NB4 (cell line): ENCODE measurements around the gene OSBPL7.

Experiments used
- DNase-seq: peaks from one replicate; pipeline ENCODE4 v3.0.0; 2010; ENCODE audit warnings: low read depth
- H3K4me3 ChIP-seq: one replicate; pipeline ENCODE4 v1.5.1; 2011; ENCODE audit warnings: mild to moderate bottlenecking, low read depth, low read length, moderate library complexity
- MAX ChIP-seq: IDR thresholded peaks from 2 replicates; pipeline ENCODE4 v1.6.1; 2011; ENCODE audit warnings: low read depth, low read length
- MYC ChIP-seq: IDR thresholded peaks from 2 replicates; pipeline ENCODE4 v1.6.1; 2011; ENCODE audit warnings: low read depth, low read length
- POLR2A ChIP-seq: IDR thresholded peaks from 2 replicates; pipeline ENCODE4 v1.6.1; 2011; ENCODE audit warnings: mild to moderate bottlenecking; ENCODE audit not compliant: insufficient read length; ENCODE audit errors: extremely low read depth
- TF ChIP-seq, protein P1 (sequence below): IDR thresholded peaks from one replicate; pipeline ENCODE4 v1.5.1; 2012; ENCODE audit warnings: low read depth, low read length

OSBPL7 gene

DNA sequence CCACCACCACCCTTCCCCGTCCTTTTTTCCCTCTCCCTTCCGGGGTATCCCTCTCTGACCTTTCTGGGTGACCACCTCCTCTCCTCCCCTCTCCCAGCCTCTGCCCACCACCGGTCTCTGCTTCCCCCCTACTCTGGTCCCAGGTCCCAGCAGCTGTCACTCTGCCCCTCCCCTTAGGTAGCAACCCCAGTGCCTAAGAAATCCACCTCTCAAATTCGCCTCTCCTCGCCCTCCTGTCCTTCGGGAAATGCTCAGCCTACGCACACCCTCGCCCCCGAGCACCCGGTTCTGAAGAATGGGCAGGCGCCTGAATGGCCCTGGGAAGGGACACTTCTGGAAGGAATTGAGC lies 30.1 kb upstream of the OSBPL7 start:
- no peak overlapping the region for H3K4me3 ChIP-seq
- DNase-seq, result no peak
- TF ChIP-seq, protein P1, sequence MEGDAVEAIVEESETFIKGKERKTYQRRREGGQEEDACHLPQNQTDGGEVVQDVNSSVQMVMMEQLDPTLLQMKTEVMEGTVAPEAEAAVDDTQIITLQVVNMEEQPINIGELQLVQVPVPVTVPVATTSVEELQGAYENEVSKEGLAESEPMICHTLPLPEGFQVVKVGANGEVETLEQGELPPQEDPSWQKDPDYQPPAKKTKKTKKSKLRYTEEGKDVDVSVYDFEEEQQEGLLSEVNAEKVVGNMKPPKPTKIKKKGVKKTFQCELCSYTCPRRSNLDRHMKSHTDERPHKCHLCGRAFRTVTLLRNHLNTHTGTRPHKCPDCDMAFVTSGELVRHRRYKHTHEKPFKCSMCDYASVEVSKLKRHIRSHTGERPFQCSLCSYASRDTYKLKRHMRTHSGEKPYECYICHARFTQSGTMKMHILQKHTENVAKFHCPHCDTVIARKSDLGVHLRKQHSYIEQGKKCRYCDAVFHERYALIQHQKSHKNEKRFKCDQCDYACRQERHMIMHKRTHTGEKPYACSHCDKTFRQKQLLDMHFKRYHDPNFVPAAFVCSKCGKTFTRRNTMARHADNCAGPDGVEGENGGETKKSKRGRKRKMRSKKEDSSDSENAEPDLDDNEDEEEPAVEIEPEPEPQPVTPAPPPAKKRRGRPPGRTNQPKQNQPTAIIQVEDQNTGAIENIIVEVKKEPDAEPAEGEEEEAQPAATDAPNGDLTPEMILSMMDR, result no peak
- TF ChIP-seq MAX (no peak), POLR2A (no peak), MYC (no peak)

DNA sequence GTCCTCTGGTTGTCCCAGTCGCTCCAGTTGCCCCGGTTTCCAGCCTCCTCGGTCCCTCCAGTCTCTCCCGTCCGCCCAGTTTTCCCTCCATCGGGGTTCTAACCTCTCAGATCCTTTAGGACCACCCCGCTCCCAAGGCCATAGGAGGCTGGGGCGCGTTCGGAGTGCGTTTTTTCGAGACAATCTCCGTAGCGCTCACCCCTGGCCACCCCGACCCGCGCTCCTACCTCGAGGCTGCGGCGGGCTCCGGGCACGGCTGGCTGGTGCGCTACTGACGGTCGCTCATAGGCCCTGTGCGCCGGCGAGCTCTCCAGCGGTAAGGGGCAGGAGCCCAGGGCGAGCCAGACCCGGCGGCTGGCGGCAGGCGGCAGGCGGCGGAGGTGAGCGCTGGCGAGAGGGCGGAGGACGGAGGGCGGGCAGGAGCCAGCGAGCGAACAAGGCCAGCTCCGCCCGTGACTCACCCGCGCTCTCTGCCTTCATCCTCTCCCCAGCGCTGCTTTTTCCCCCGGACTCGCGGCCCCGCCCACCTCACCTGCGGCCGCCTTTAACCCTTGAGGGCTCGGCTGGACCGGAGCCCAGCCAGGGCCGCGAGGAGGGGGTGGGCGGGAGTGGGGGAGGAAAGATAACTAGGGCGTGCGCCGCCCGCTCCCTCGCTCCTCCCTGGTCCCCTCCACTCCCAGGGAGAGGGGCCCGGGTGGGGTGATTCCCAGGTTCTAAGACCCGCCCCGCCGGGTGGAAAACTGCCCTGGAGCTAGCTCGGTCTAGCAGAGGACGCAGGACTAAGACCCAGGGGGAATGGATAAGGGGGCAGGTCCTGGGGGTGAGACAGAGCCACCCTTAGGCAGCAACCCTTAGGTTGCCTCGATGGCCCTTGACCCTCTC lies 29.3 kb upstream of the OSBPL7 start, which contains the start of gene SP6:
TSS of gene SP6 (minus strand) at position 472 of the 882 bp plus-strand sequence. CDS start 2,734 bp downstream, outside the sequence.
- peak; percentile 34 for DNase-seq
- TF ChIP-seq MYC (no peak), POLR2A (no peak), MAX (no peak)
- TF ChIP-seq, protein P1, result no peak
- no peak within 1 kb of the TSS for H3K4me3 ChIP-seq

DNA sequence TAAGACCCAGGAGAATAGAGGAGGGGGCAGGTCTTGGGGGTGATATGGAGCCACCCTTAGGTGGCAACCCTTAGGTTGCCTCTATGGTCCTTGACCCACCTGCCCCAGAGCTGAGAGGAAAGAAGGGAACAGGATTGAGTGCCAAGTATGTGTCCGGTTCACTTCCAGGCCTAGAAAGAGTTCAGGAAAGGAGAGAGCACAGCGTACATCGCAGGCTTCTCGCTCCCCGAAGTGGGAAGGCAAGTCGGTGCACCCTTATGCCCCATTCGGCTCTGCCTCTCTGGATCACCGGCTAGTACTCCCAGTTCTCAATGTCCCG lies 28.7 kb upstream of the OSBPL7 start:
- no peak overlapping the region for H3K4me3 ChIP-seq
- TF ChIP-seq POLR2A (no peak), MYC (no peak), MAX (no peak)
- TF ChIP-seq, protein P1, result no peak
- no peak for DNase-seq

- TF ChIP-seq POLR2A (no peak), MAX (no peak), MYC (no peak)
- TF ChIP-seq, protein P1, result no peak
These were observed 26.6 kb upstream of the OSBPL7 start for GRCh38 chr17:47848198-47848513.

DNA sequence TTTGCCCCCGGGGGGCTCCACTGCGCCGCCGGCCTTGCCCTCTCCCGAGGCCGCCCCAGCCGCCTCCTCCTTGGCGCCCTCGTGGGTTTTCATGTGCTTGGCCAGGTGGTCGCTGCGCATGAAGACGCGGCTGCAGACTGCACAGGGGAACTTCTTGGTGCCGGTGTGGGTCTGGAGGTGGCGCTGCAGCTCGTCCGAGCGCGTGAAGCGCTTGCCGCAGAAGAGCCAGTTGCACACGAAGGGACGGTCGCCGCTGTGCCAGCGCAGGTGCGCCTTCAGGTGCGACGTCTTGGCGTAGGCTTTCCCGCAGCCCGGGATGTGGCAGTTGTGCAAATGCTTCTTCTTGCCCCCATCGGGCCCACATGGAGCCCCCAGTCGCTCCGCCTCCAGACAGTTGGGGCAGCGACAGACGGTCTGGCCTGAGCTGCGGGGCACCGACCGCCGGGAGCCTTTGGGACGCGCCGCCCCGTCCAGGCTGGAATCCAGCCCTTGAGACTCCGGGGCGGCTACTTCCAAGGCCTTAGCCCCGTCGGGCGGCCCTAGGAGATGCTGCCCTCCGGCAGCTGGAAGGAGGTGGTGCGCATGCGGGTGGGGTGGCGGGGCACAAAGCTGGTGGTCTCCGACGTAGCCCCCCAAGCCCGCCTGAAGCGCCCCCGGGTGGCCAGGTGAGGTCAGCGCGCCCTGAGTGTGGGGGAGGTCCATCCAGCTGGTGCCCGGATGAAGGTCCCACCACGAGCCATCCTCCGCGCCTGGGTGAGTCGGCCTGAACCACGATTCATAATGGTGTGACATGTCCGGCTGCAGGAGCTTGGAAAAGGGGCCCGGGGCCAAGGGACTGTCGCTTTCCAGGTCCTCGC lies 26.0 kb upstream of the OSBPL7 start:
- no peak for TF ChIP-seq MYC
- TF ChIP-seq MAX, result no peak
- no peak overlapping the region for H3K4me3 ChIP-seq
- DNase-seq, result no peak

More at GRCh38 chr17:47848198-47848513, 26.6 kb upstream of the OSBPL7 start:
- DNase-seq, result no peak
- no peak overlapping the region for H3K4me3 ChIP-seq
